Tibial nerve (tissue), 4 donors: ENCODE results near the gene TSSC4. TPM values are rescaled to one million over a fixed set of nuclear protein-coding genes. Genes with fewer than 3 reads are reported as not detected.
A peak's percentile ranks its signal among the peaks of the same experiment; 100 is the strongest.

ENCODE experiments used
- DNase-seq, 2 donors: peaks; one replicate each; pipeline ENCODE4 v3.0.0-alpha.2; 2019; ENCODE audit warnings: low spot score in 2 of 2
- H3K27ac ChIP-seq, 4 donors: fragments of 200-600 bp; sonication (generic) in 3 of 4; one replicate each; pipeline ENCODE4 v1.5.1; 2017 to 2019; ENCODE audit warnings: mild to moderate bottlenecking in 1 of 4
- H3K27me3 ChIP-seq, 2 donors: fragments of 200-600 bp; sonication (generic) in 1 of 2; one replicate each; pipeline versions ENCODE4 v1.5.1 to v1.6.0; 2017 to 2019
- H3K36me3 ChIP-seq, 3 donors: fragments of 200-600 bp; sonication (generic); one replicate each; pipeline ENCODE4 v1.5.1; 2018 to 2019
- H3K4me1 ChIP-seq, 4 donors: fragments of 200-600 bp; sonication (generic) in 3 of 4; one replicate each; pipeline ENCODE4 v1.5.1; 2017 to 2019
- H3K4me3 ChIP-seq, 4 donors: fragments of 200-600 bp; sonication (generic) in 3 of 4; one replicate each; pipeline ENCODE4 v1.5.1; 2017 to 2019; ENCODE audit warnings: mild to moderate bottlenecking in 1 of 4, moderate library complexity in 1 of 4
- H3K9me3 ChIP-seq, 4 donors: fragments of 200-600 bp; sonication (generic) in 3 of 4; one replicate each; pipeline ENCODE4 v1.5.1; 2017 to 2019
- EP300 ChIP-seq, 2 donors: sonication (generic); formaldehyde crosslinking; IDR thresholded peaks; one replicate each; pipeline ENCODE4 v1.6.1; 2017; ENCODE audit warnings: antibody characterized with exemption in 2 of 2, mild to moderate bottlenecking in 1 of 2
- POLR2A ChIP-seq, 2 donors: fragments of 450-650 bp; IDR thresholded peaks; one replicate each; pipeline ENCODE4 v1.6.1; 2017; ENCODE audit warnings: antibody characterized with exemption in 2 of 2, mild to moderate bottlenecking in 2 of 2, moderate library complexity in 2 of 2
- WGBS, 2 donors: methylation state at CpG; one replicate each; pipeline ENCODE4 v1.1.5; 2018; 5-methylcytosine and 5-hydroxymethylcytosine counted together
- total RNA-seq, 4 donors: library from RNA; depleted of rRNA; stranded (reverse); fragments of >200 nt; gene quantifications; one replicate each; pipeline ENCODE4 v1.1.0, GENCODE V29; 2016
- TF ChIP-seq, protein P1 (sequence below), 5 experiments: fragments of 200-600 bp in 3 of 5; fragments of 450-650 bp in 2 of 5; sonication (generic) in 3 of 5; IDR thresholded peaks; one replicate each; pipeline ENCODE4 v1.5.1; 2016 to 2019; ENCODE audit warnings: antibody characterized with exemption in 5 of 5, mild to moderate bottlenecking in 3 of 5, moderate library complexity in 2 of 5

The TSSC4 gene
- total RNA-seq, 4 donors from 2014 or later: 44.8 to 54.3 (median 49.1) TPM

DNA sequence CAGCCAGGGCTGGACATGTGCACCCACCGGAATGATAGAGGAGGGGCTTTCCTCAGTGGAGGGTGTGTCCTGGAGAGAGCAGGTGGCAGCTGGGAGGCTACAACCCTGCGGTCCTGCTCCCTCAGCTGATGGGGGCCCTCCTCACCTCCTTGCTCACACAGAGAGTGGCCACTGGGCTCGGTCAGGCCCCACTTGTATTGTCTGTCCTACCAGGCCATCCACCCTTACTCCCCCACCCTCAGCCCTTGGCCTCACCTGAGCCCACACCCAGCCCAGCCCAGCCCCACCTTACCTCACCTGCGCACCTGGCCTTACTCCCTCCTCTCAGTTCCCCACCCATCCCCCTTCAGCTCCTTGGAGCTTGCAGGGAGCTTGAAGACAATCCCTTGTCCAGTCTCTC, 40.6 kb downstream of the TSSC4 start:
- WGBS, 2 donors: 62 to 72% methylated on average over 3 to 4 of the region's 4 CpGs
- TF ChIP-seq EP300 (IDR thresholded peaks at IDR 0.05) (no peak), POLR2A (IDR thresholded peaks at IDR 0.05) (no peak)
- TF ChIP-seq, protein P1, sequence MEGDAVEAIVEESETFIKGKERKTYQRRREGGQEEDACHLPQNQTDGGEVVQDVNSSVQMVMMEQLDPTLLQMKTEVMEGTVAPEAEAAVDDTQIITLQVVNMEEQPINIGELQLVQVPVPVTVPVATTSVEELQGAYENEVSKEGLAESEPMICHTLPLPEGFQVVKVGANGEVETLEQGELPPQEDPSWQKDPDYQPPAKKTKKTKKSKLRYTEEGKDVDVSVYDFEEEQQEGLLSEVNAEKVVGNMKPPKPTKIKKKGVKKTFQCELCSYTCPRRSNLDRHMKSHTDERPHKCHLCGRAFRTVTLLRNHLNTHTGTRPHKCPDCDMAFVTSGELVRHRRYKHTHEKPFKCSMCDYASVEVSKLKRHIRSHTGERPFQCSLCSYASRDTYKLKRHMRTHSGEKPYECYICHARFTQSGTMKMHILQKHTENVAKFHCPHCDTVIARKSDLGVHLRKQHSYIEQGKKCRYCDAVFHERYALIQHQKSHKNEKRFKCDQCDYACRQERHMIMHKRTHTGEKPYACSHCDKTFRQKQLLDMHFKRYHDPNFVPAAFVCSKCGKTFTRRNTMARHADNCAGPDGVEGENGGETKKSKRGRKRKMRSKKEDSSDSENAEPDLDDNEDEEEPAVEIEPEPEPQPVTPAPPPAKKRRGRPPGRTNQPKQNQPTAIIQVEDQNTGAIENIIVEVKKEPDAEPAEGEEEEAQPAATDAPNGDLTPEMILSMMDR (IDR thresholded peaks at IDR 0.05): no peak
- Histone ChIP-seq H3K27ac (no peak overlapping the region), H3K36me3 (no peaks in the 10 kb centered on the region), H3K27me3 (peaks cover 0 to 53% of the 10 kb centered on the region in 2 donors), H3K9me3 (peaks cover 0 to 20% (median 0%) of the 10 kb centered on the region in 4 donors), H3K4me1 (peaks cover 0 to 15% (median 2%) of the 10 kb centered on the region in 4 donors), H3K4me3 (no peak overlapping the region)
- DNase-seq: no peak

DNA sequence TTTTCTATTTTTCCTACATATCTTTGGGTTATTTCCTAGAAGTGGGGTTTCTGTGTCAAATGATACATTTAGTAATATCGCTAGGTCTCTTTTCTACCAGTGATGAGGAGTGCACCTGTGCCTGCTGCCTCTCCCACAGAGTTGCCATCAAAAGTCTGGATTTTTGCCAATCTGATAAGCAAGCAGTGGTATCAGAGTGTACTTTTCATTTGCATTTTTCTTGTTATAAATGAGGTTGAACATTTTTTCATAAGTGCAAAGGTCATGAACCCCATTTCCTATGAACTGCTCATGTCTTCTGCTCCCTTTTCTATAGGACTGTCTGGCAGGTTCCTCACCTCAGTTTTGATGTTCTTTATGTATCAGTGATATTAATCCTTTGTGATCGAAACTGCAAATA, 42.0 kb downstream of the TSSC4 start:
- Histone ChIP-seq H3K36me3 (no peaks in the 10 kb centered on the region), H3K4me1 (peaks cover 0 to 17% (median 8%) of the 10 kb centered on the region in 4 donors), H3K9me3 (peaks cover 0 to 20% (median 0%) of the 10 kb centered on the region in 4 donors), H3K27ac (no peak overlapping the region), H3K27me3 (peaks cover 0 to 53% of the 10 kb centered on the region in 2 donors), H3K4me3 (no peak overlapping the region)
- 90 to 92% methylated on average over 2 of the region's 2 CpGs for WGBS, 2 donors
- TF ChIP-seq, protein P1 (IDR thresholded peaks at IDR 0.05): no peak
- TF ChIP-seq EP300 (IDR thresholded peaks at IDR 0.05): no peak
- no peak for TF ChIP-seq POLR2A (IDR thresholded peaks at IDR 0.05)
- no peak for DNase-seq

DNA sequence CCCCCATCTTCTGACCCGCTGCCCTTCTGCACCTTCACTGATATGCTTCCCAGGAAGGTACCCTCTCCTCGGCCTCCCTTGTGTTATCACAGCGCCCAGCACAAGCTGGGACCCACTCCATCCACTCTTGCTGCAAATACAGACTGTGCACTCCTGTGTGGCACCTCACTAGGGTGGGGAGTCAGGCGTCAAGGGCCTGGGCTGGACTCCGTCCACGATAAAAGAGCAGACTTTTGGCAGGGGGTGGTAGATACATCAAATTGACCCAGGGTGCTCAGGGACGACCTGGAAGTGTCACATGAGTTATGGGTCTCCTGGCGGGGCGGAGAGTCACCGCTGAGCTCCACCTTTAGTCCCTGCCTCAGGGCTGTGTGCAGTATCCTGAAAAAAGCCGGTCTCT, 42.9 kb downstream of the TSSC4 start:
- 60 to 61% methylated on average over 10 to 11 of the region's 11 CpGs for WGBS, 2 donors
- peaks cover 0 to 19% (median 8%) of the 10 kb centered on the region in 4 donors for H3K4me1 ChIP-seq

DNA sequence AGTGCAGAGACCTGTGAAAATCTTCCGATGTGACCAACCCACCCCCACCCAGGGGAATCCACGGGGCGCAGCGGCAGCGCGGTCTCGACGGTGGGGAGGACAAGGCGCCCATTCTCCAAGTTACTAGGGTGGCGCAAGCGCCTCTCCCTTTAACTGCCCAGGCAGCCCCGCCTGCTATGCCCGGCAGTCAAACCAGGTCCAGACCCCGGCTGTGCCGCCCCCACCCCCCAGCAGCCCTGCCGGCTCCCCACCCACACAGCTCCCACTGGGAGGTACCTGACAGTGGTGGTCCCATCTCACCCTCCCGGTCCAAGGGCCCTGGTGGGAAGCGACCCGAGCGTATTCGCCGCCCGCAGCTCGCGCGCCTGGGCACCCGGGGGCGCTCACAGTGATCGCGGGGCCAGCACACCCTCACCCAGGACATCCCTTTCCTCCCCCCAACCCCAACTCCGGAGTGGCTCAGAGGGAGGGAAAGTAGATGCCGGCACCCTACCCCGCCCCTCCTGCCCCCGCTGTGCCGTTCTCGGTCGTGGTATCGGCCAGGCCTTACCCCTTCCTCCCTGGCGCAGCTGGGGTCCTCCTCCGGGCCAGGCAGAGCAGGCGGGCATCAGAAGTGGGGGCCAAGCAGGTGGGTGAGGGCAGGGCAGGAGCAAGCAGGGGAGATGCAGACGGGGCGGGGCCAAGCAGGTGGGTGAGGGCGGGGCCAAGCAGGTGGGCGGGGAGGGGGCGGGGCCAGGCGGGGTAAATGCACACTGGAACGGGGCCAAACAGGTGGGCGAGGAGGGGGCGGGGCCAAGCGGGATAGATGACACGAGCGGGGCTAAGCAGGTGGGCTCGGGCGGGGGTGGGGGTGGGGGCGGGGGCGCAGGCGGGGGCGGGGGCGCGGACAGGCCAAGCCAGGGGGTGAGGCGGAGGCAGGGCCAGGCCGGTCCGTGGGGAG, 43.6 kb downstream of the TSSC4 start, which contains the start of gene TRPM5:
TRPM5 (minus strand) TSS at position 634 of the 940 bp plus-strand sequence. CDS start 21,478 bp downstream, outside the sequence.
- no peak for DNase-seq
- H3K27me3 ChIP-seq: peaks cover 0 to 64% of the 10 kb centered on the region in 2 donors
- WGBS, 2 donors: 11 to 14% methylated on average over 24 to 49 of the region's 64 CpGs
- H3K36me3 ChIP-seq: no peaks in the 10 kb centered on the region
- H3K27ac ChIP-seq: peak within 1 kb of the TSS in 1 of 4 donors; percentile 68
- H3K4me1 ChIP-seq: peaks cover 0 to 19% (median 8%) of the 10 kb centered on the region in 4 donors
- H3K9me3 ChIP-seq: peaks cover 0 to 10% (median 0%) of the 10 kb centered on the region in 4 donors
- no peak for TF ChIP-seq EP300 (IDR thresholded peaks at IDR 0.05)
- TF ChIP-seq, protein P1 (IDR thresholded peaks at IDR 0.05): no peak
- TF ChIP-seq POLR2A (IDR thresholded peaks at IDR 0.05): no peak
- H3K4me3 ChIP-seq: peak within 1 kb of the TSS in 3 of 4 donors; percentile 9 to 49 (median 49)

More for the DNA sequence above, 42.9 kb downstream of the TSSC4 start:
- H3K4me3 ChIP-seq: no peak overlapping the region
- no peaks in the 10 kb centered on the region for H3K36me3 ChIP-seq
- DNase-seq: no peak
- peaks cover 0 to 59% of the 10 kb centered on the region in 2 donors for H3K27me3 ChIP-seq
- peaks cover 0 to 15% (median 0%) of the 10 kb centered on the region in 4 donors for H3K9me3 ChIP-seq
- H3K27ac ChIP-seq: no peak overlapping the region
- no peak for TF ChIP-seq EP300 (IDR thresholded peaks at IDR 0.05)
- no peak for TF ChIP-seq POLR2A (IDR thresholded peaks at IDR 0.05)
- TF ChIP-seq, protein P1 (IDR thresholded peaks at IDR 0.05): no peak
